ENCODE results near the gene EXOC3. TPM values are rescaled to one million over a fixed set of nuclear protein-coding genes. Genes with fewer than 3 reads are reported as not detected.

EXOC3 gene
- polyA plus RNA-seq, 1 donor from 2014 or later, result 27.7 TPM

GRCh38 chr5:435961-436640, 6.9 kb upstream of the EXOC3 start:
- Histone ChIP-seq H3K36me3 (ENCODE audit: insufficient read depth, low read length) (no peaks in the 10 kb centered on the region), H3K4me3 (ENCODE audit: low read length) (no peak overlapping the region), H3K9me3 (ENCODE audit: low read length) (no peaks in the 10 kb centered on the region), H4K20me1 (ENCODE audit: insufficient read depth) (no peaks in the 10 kb centered on the region), H3K79me2 (replicated peaks; ENCODE audit: insufficient read depth, low read length) (no peaks in the 10 kb centered on the region), H3F3A (ENCODE audit: insufficient read depth, low read length, poor library complexity, severe bottlenecking) (no peaks in the 10 kb centered on the region), H3K4me2 (ENCODE audit: low read length) (no peak overlapping the region), H3K9me2 (ENCODE audit: insufficient read depth, low read length) (no peaks in the 10 kb centered on the region), H3K27me3 (ENCODE audit: insufficient read depth, low read depth, low read length) (no peaks in the 10 kb centered on the region), H3K27ac (ENCODE audit: low read length) (no peak overlapping the region), H2AFZ (ENCODE audit: low read depth, low read length) (no peak overlapping the region), H3K9ac (ENCODE audit: low read length) (no peak overlapping the region)
- TF ChIP-seq MXI1 (conservative IDR thresholded peaks at IDR 0.05; ENCODE audit: poor library complexity, severe bottlenecking), result no peak
- TF ChIP-seq CTCF (IDR thresholded peaks at IDR 0.05; ENCODE audit: poor library complexity, severe bottlenecking), result no peak
- no peak for TF ChIP-seq TAF1 (IDR thresholded peaks at IDR 0.05; ENCODE audit: low read depth)
- no peak for TF ChIP-seq REST (IDR thresholded peaks at IDR 0.05; ENCODE audit: borderline replicate concordance)
- no peak for TF ChIP-seq POLR2AphosphoS5 (IDR thresholded peaks at IDR 0.05)
- TF ChIP-seq EZH2 (IDR thresholded peaks at IDR 0.05; ENCODE audit: borderline replicate concordance, insufficient read depth, low read length, poor library complexity, severe bottlenecking), result no peak

DNA sequence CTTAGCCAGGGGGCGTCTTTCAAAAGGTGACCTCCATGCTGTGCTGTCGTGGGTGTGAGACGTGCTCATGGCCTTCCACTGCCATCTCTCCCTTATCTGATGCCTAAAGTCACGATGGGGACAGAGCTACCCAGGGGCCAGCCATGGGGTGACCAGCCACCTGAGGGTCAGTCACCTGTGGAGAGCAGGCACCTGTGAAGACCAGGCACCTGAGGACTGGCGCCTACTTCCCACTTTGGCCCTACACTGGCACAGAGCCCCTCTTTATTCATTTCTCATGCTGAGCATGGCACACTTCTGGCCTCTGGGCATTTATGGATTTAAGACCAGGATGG, 6.4 kb upstream of the EXOC3 start:
- no peaks in the 10 kb centered on the region for H3F3A ChIP-seq (ENCODE audit: insufficient read depth, low read length, poor library complexity, severe bottlenecking)
- H3K4me3 ChIP-seq (ENCODE audit: low read length), result no peak overlapping the region
- no peaks in the 10 kb centered on the region for H3K27me3 ChIP-seq (ENCODE audit: insufficient read depth, low read depth, low read length)
- H3K4me2 ChIP-seq (ENCODE audit: low read length), result no peak overlapping the region
- no peak for TF ChIP-seq SMC3 (conservative IDR thresholded peaks at IDR 0.05; ENCODE audit: poor library complexity)
- no peak overlapping the region for H2AFZ ChIP-seq (ENCODE audit: low read depth, low read length)
- H3K9me2 ChIP-seq (ENCODE audit: insufficient read depth, low read length), result no peaks in the 10 kb centered on the region
- no peaks in the 10 kb centered on the region for H3K36me3 ChIP-seq (ENCODE audit: insufficient read depth, low read length)
- H3K79me2 ChIP-seq (replicated peaks; ENCODE audit: insufficient read depth, low read length), result no peaks in the 10 kb centered on the region
- H3K27ac ChIP-seq (ENCODE audit: low read length), result no peak overlapping the region
- H3K9ac ChIP-seq (ENCODE audit: low read length), result no peak overlapping the region
- H4K20me1 ChIP-seq (ENCODE audit: insufficient read depth), result no peaks in the 10 kb centered on the region
- H3K9me3 ChIP-seq (ENCODE audit: low read length), result no peaks in the 10 kb centered on the region

- H3K27me3 ChIP-seq (ENCODE audit: insufficient read depth, low read depth, low read length), result no peaks in the 10 kb centered on the region
- no peak overlapping the region for H3K4me2 ChIP-seq (ENCODE audit: low read length)
- no peaks in the 10 kb centered on the region for H3K9me2 ChIP-seq (ENCODE audit: insufficient read depth, low read length)
Measured at GRCh38 chr5:437281-437771, 5.7 kb upstream of the EXOC3 start.

More at GRCh38 chr5:437281-437771, 5.7 kb upstream of the EXOC3 start:
- Histone ChIP-seq H3K4me3 (ENCODE audit: low read length) (no peak overlapping the region), H3K36me3 (ENCODE audit: insufficient read depth, low read length) (no peaks in the 10 kb centered on the region), H3K27ac (ENCODE audit: low read length) (no peak overlapping the region), H3K9me3 (ENCODE audit: low read length) (no peaks in the 10 kb centered on the region), H3K9ac (ENCODE audit: low read length) (no peak overlapping the region), H3K79me2 (replicated peaks; ENCODE audit: insufficient read depth, low read length) (peaks cover 5% of the 10 kb centered on the region), H4K20me1 (ENCODE audit: insufficient read depth) (no peaks in the 10 kb centered on the region), H3F3A (ENCODE audit: insufficient read depth, low read length, poor library complexity, severe bottlenecking) (no peaks in the 10 kb centered on the region), H2AFZ (ENCODE audit: low read depth, low read length) (no peak overlapping the region)
- no peak for TF ChIP-seq CTCF (IDR thresholded peaks at IDR 0.05; ENCODE audit: poor library complexity, severe bottlenecking)
- no peak for TF ChIP-seq REST (IDR thresholded peaks at IDR 0.05; ENCODE audit: borderline replicate concordance)
- TF ChIP-seq EZH2 (IDR thresholded peaks at IDR 0.05; ENCODE audit: borderline replicate concordance, insufficient read depth, low read length, poor library complexity, severe bottlenecking), result no peak
- no peak for TF ChIP-seq RAD21 (conservative IDR thresholded peaks at IDR 0.05)
- TF ChIP-seq EP300 (conservative IDR thresholded peaks at IDR 0.05; ENCODE audit: poor library complexity, severe bottlenecking), result no peak
- no peak for TF ChIP-seq TAF1 (IDR thresholded peaks at IDR 0.05; ENCODE audit: low read depth)
- no peak for TF ChIP-seq POLR2AphosphoS5 (IDR thresholded peaks at IDR 0.05)

All from neural cell (in vitro differentiated cells).